ENCODE results near the gene CFAP46.

DNA sequence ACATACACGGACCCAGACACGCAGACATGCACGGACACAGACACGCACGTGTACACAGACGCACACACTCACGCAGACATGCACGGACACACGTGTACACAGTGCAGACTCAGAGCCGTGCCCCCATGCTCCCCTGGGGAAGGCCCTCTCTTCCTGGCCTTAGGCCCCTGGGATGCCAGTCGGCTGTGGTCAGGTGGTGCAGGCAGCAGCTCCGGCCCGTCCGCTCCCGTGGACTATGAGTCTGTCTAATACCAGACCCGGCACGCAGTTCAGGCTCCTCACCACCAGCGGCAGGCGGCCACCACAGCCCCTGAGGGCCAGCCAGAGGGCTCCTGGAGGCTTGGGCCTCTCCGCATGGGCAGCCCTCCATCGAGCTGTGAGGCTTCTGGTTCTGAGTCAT lies 104.5 kb downstream of the CFAP46 start:
- TF ChIP-seq GATA2 (IDR thresholded peaks at IDR 0.05; ENCODE audit: low read depth, low read length) (no peak), GATA3 (IDR thresholded peaks at IDR 0.05; ENCODE audit: low read depth, low read length) (no peak)

Data from SH-SY5Y (cell line).